Measurements from ENCODE around the gene PLA2R1.
A peak's percentile ranks its signal among the peaks of the same experiment; 100 is the strongest.

The PLA2R1 gene

GRCh38 chr2:160104115-160104514, 41.7 kb upstream of the PLA2R1 start:
- DNase-seq (ENCODE audit: low read depth) = no peak
- in situ Hi-C loops (cut with HindIII; ENCODE audit: low sequenced_read_pairs) = no loop called here
- no peak for TF ChIP-seq CTCF (IDR thresholded peaks at IDR 0.05; ENCODE audit: low read depth, low read length, missing control alignments)
- no peak overlapping the region for H3K4me3 ChIP-seq (ENCODE audit: low read depth, low read length)

- no peak for TF ChIP-seq CTCF (IDR thresholded peaks at IDR 0.05; ENCODE audit: low read depth, low read length, missing control alignments)
- no peak for DNase-seq (ENCODE audit: low read depth)
- H3K4me3 ChIP-seq (ENCODE audit: low read depth, low read length) = no peak overlapping the region
- in situ Hi-C loops (cut with HindIII; ENCODE audit: low sequenced_read_pairs) = no loop called here
Measured at GRCh38 chr2:160097326-160097725, 34.9 kb upstream of the PLA2R1 start.

GRCh38 chr2:160096409-160096808, 34.0 kb upstream of the PLA2R1 start:
- TF ChIP-seq CTCF (IDR thresholded peaks at IDR 0.05; ENCODE audit: low read depth, low read length, missing control alignments) = no peak
- in situ Hi-C loops (cut with HindIII; ENCODE audit: low sequenced_read_pairs) = no loop called here
- no peak overlapping the region for H3K4me3 ChIP-seq (ENCODE audit: low read depth, low read length)
- DNase-seq (ENCODE audit: low read depth) = no peak

- H3K4me3 ChIP-seq (ENCODE audit: low read depth, low read length) = no peak overlapping the region
- no peak for TF ChIP-seq CTCF (IDR thresholded peaks at IDR 0.05; ENCODE audit: low read depth, low read length, missing control alignments)
- no peak for DNase-seq (ENCODE audit: low read depth)
- in situ Hi-C loops (cut with HindIII; ENCODE audit: low sequenced_read_pairs) = no loop called here
Measured at GRCh38 chr2:160092445-160092844, 30.0 kb upstream of the PLA2R1 start.

GRCh38 chr2:160091381-160091780, 29.0 kb upstream of the PLA2R1 start:
- no peak overlapping the region for H3K4me3 ChIP-seq (ENCODE audit: low read depth, low read length)
- no peak for TF ChIP-seq CTCF (IDR thresholded peaks at IDR 0.05; ENCODE audit: low read depth, low read length, missing control alignments)
- in situ Hi-C loops (cut with HindIII; ENCODE audit: low sequenced_read_pairs) = no loop called here
- peak; percentile 31 for DNase-seq (ENCODE audit: low read depth)

GRCh38 chr2:160087854-160088745, 25.7 kb upstream of the PLA2R1 start:
- in situ Hi-C loops (cut with HindIII; ENCODE audit: low sequenced_read_pairs) = no loop called here
- no peak for DNase-seq (ENCODE audit: low read depth)

More at GRCh38 chr2:160087854-160088745, 25.7 kb upstream of the PLA2R1 start:
- H3K4me3 ChIP-seq (ENCODE audit: low read depth, low read length) = no peak overlapping the region
- peak; percentile 8 for TF ChIP-seq CTCF (IDR thresholded peaks at IDR 0.05; ENCODE audit: low read depth, low read length, missing control alignments)

Measured in astrocyte of the cerebellum (primary cell).